HS-5 (cell line): Measurements from ENCODE around the gene CMTM4.

Experiments used
- DNase-seq: peaks from one replicate; pipeline ENCODE4 v3.0.0-alpha.2; 2012; ENCODE audit warnings: low read depth

Gene CMTM4

GRCh38 chr16:66566051-66566901 lies 130.3 kb downstream of the CMTM4 start, which contains the start of gene CMTM1:
Gene CMTM1, plus strand, starts transcription at chr16:66566439. Its CDS starts 75 bp downstream, at chr16:66566514.
- no peak for DNase-seq
